OCI-LY1 (cell line): ENCODE results near the gene PFKFB2.

ENCODE experiments used
- EZH2 ChIP-seq: fragments of 200-600 bp; sonication (generic), shearing (Covaris generic); IDR thresholded peaks from 2 replicates; pipeline ENCODE4 v1.8.0; 2017; ENCODE audit warnings: borderline replicate concordance, mixed run types, mild to moderate bottlenecking, antibody characterized with exemption, low read length, moderate library complexity, mixed read lengths
- TF ChIP-seq, protein P1 (sequence below): fragments of 200-600 bp; sonication (generic), shearing (Covaris generic); IDR thresholded peaks from 2 replicates; pipeline ENCODE4 v1.5.1; 2017; ENCODE audit warnings: mild to moderate bottlenecking, antibody characterized with exemption, low read length, moderate library complexity, mixed read lengths

DNA sequence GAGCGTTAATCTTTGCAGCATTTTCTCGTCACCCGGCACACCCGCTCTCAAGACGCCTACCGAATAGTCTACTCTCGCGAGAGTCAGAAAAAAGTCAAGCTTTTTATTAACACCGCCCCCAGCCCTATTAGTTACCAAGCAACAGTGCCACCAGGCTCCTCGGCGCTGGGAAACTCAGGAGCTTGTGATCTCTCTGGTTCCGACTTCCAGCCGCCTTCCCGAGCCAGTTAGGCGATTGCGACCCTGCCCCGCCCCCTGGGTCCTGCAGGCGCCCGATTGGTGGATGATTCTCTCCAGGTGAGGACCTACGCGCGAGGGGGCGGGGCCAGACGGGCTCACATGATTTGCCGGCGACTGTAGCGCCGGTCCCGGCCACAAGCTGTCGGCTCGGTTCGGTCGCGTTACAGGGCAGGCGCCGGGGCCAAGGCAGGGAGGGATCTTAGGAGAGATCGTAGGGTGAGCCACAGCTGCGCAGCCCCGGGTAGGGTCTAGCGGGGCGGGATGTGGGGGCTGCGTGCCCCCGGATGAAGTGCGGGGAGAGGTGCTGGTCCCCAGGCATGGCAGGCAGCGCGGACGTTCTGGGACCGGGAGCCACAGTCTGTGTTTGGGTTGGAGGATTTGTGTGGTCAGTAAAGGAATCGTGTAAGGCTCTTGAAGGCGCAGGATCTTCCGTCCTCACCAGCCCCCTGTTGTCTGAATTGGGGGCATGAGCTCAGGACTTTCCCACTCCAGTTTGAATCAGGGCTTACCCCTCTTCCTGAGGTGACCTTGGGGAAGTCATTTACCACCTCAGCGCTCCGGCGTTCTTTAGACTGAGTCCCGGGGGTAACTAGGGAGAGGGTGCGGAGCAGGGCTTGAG, at the start of gene PFKFB2:
- TF ChIP-seq, protein P1, sequence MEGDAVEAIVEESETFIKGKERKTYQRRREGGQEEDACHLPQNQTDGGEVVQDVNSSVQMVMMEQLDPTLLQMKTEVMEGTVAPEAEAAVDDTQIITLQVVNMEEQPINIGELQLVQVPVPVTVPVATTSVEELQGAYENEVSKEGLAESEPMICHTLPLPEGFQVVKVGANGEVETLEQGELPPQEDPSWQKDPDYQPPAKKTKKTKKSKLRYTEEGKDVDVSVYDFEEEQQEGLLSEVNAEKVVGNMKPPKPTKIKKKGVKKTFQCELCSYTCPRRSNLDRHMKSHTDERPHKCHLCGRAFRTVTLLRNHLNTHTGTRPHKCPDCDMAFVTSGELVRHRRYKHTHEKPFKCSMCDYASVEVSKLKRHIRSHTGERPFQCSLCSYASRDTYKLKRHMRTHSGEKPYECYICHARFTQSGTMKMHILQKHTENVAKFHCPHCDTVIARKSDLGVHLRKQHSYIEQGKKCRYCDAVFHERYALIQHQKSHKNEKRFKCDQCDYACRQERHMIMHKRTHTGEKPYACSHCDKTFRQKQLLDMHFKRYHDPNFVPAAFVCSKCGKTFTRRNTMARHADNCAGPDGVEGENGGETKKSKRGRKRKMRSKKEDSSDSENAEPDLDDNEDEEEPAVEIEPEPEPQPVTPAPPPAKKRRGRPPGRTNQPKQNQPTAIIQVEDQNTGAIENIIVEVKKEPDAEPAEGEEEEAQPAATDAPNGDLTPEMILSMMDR, result no peak
- TF ChIP-seq EZH2, result no peak
